ENCODE measurements around the gene RIMBP3C.
"Not testable (repeated sequence)": the region's sequence is repeated elsewhere in the genome, so short reads cannot be mapped to it uniquely, and the experiment has no call there.

The RIMBP3C gene

DNA sequence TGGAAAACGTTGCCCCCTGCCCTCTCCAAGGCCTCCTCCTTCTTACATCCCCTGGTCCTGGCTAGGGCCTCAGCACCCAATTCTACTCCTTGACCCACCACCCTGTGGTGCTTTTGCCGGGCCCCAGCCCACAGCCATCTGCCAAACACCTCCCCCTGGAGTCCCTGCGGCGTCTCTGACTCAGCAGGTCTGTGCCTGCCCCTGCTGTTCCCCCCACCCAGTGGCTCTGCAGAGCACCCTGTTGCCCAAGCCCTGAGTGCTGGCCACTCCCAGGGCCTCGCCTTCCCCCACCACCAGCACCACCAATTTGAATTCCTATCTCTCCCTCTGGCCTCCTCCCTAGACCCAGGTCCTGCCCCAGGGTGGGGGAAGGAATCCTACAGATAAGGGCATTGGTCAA, 19.7 kb downstream of the RIMBP3C start:
- DNase-seq (ENCODE audit: low read depth): not testable (repeated sequence)

DNA sequence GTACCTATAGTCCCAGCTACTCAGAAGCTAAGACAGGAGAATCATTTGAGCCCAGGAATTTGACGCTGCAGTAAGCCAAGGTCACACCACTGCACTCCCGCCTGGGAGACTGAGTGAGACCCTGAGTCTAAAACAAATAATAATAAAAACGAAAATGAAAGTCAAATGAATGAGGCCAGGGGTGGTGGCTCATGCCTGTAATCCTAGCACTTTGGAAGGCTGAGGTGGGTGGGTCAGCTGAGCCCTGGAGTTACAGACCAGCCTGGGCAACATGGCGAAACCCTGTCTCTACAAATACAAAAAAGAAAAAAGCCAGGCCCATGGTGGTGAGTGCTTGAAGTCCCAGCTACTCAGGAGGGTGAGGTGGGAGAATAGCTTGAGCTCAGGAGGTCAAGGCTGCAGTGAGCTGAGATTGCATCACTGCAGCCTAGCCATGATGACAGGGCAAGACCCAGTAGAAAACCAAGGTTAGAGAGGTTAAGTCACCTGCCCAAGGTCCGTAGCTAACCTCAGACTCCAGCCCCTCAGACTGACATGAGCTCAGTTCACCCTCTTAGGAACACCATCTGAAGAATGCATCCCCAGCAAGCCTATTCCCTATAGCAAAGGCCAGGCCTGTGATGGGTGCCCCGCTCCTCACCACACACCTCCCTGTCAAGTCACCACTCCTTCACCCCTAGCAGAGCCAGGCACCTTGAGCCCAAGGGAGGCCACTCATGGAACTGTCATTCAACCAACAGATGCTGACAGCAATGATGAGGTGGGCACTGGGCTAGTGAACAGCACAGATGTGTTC, 24.4 kb downstream of the RIMBP3C start:
- DNase-seq (ENCODE audit: low read depth): not testable (repeated sequence)

DNA sequence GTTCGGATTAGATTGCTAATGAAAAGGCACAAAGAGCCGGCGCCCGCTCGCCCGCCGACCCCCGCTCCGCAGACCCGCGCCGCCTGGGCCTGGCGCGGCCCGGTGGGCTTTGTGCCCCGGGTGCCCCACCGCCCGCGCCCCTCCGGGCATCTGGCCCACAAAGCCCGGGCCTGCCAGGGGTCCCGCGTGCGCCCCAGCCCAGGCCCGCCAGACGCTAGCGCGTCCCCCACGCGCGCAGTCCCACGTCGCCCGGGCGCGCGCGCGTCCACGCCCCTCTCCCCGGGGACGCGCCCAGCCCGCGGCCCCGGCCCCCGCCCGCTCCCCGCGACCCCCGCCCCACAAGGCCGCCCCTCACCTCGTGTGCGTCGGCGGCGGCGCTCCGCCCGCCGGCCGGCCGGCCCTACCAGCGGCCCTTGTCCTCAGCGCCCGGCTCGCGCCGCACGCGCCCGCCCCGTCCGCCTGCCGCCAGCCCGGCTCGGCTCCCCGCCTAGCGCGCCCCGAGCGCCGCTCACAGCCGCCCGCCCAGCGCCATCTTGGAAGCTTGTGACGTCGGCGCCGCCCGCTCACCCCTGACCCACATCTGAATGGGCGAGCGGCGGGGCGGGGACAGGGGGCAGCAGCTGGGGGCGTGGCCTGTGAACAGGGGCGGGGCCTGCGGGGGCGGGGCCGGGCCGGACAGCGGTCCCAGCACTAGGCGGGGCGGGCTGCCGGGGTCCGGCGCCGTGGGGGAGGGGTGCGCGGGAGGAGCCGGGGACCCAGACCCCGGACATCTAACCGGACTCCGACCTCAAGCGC, 34.1 kb downstream of the RIMBP3C start:
- not testable (repeated sequence) for DNase-seq (ENCODE audit: low read depth)

DNA sequence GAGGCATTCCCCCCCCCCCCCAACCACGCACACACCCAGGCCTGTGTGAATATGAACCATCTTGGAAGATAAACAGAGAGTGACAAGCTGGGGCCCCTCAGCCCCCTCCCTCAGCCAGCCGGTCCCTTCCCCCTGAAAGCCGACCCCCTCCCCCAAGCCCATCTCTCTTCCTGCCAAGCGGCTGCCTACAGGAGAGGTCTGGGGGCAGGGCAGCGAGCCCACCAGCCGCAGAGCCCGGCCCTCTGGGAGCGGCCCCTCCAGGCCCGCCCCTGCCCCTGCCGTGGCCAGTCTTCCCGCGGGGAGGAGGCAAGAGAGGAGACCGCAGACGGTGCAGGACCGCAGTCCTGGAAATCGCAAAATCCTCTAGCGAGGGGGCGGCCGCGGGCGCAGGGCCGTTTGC, 34.7 kb downstream of the RIMBP3C start:
- not testable (repeated sequence) for DNase-seq (ENCODE audit: low read depth)

DNA sequence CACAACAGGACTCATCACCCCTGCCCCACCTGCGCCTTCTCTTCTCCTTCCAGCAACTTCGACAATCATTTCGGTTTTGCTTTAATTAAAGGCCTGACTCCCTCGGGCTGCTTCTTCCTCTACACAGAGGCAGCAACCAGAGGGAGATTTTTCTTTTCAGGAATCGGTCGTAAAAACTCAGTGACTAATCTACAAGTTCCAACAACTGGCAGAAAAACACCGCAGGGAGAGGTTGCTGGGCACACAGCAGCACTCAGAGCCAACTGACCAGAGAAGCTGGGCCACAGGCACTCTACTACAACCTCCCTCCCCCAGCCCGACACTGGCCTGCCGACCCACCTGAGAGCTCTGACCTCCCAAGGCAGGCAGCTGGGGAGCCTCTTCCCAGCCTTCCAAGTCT, 36.0 kb downstream of the RIMBP3C start:
- DNase-seq (ENCODE audit: low read depth): not testable (repeated sequence)

DNA sequence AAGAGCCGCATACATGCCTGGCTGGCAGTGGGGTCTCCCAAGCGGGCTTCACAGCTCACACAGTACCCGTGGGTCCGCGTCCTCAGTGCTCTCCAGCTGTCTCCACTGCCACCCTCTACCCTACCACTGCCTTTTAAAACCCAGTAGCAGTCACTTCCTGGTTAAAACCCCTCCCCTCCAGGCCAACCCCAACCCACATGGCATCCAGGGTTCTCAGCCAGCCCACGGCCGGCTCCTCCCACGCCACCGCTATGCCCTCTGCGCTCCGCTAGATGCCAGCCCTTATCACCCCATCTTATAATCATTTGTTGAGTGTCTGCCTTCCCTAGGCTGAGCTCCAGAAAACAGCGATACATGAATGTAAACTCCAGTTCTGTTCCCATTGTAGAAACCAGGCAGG, 37.1 kb downstream of the RIMBP3C start:
- DNase-seq (ENCODE audit: low read depth): not testable (repeated sequence)

DNA sequence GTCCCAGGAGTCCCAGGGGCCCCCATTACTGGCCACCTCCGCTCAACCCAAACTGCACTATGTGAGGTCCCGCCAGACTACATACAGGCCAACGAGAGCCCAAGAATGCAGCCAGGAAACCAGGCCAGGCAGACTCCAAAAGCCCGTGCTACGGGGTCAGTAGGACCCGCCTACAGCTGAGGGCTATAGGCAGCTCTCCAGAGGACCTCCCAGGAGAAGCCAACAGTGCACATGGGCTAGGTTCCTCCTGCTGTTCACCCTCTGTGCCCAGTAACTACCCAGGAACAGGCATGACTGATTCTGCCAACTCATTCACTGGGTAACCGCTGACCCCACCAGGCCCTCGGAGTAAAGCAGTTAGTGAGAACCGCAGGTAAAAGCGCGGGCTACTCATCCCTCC, 39.2 kb downstream of the RIMBP3C start:
- not testable (repeated sequence) for DNase-seq (ENCODE audit: low read depth)

DNA sequence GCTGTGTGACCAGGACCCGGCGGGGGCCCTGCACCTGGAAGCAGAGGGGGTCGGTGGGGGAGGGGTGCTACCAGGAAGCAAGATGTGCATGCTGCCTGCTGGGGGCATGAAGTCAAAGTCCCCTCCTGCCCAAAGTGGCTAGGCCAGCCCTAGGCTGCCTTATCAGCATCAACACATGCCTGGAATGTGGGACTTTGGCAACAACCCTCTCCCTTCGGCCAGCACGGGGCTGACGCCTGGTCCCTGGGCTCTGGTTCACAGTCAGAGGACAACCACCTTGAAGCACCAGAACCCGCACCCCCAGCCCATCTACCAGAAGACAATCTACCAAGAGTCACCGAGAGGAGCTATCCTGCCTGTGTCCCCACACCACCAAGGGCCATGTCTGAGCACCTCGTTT, 40.9 kb downstream of the RIMBP3C start:
- DNase-seq (ENCODE audit: low read depth): not testable (repeated sequence)

DNA sequence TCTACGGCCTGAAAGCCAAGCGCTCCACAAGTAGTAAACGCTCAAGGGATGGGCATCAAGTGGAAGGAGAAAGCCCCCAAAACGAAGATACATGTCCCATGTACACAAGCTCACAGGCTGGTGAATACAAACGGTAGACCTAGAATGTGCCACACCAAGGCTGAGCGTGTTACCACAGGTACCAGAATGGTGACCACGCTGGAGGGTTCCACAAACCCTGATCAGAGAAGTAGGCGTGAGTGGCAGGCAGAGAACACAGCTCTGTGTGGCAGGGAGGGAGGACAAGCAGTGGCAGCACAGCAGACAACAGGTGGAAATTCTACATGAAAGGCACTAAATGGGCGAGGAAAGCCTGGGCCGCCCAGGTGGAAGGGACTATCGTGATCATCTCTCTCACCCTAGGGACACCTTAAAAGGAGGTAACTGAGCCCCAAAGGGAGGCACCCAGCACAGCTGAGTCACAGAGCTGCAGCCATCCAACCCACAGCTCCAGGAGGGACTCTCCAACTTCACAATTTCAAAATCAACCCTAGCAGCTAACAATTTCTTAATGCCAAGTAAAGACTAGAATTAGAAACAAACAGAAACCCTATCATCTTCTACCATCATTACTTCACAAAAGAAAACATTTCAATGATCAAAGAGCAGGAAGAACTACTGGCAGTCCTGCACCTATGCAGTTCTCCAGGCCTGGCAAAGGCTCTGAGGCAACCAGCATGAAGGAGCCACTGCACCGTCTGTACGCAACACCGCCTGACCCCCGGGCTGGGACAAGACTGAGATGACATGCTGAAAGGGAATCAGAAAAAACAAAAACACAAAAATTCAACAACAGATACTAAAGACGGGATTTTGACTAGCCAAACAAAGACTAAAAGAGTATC, 51.4 kb downstream of the RIMBP3C start:
- DNase-seq (ENCODE audit: low read depth): not testable (repeated sequence)

DNA sequence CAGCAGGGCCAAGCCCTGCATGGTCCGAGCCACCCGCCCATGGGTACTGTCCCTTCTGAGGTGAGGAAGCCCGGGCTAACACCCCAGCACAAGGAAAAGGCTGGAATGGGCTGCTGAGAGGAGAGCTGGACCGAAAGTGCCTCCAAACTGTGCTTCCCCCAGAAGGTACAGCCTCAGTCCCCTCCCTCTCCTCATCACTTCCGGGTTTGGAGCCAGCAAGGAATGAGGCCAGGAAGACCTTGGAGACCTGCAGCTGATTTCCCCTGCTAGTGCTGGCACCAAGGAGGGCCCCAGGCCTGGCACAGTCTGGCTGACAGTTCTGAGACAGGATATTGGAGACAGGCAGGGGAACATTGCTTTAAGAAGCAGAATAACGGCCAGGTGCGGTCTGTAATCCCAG, 52.8 kb downstream of the RIMBP3C start:
- not testable (repeated sequence) for DNase-seq (ENCODE audit: low read depth)

DNA sequence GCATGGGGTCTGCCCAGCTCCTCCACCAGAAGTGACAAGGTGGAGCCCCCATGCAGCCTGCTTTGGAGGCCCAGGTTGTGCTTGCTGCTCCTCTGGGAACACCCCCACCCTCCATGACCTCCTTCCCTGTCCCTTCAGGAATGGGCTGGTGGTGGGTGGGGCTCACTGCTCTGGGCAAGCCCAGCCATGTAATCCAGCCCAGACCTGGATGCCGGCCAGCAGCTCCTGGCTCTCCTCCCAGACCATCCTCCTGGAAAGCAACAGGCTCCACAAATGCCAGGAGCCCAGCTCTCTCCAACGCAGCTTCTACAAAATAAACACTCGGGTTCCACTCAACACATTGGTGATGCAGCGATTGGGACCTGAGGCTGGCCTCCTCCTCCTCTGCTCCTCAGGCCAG, 53.3 kb downstream of the RIMBP3C start:
- DNase-seq (ENCODE audit: low read depth): not testable (repeated sequence)

Data from stimulated activated CD4-positive, alpha-beta T cell treated with anti-CD3 and anti-CD28 coated beads, Interleukin-2, amount 100 ng/mL, for 4 hours (primary cell).